PC-9 (cell line): Measurements from ENCODE around the gene CCDC121. TPM values are rescaled to one million over a fixed set of nuclear protein-coding genes. Genes with fewer than 3 reads are reported as not detected.

Experiments used
- BruUV-seq: library from RNA; stranded (reverse); fragments of 400-500 nt; replicated peaks from 2 replicates; lab custom pipeline; 2021; lab: Mats Ljungman, UMichigan
- CTCF ChIA-PET: fragments of 300-600 bp; sonication (Branson Sonifier 250); formaldehyde crosslinking; loops from one replicate; lab custom pipeline; 2022; ENCODE audit warnings: antibody characterized with exemption; lab: Charles Lee
- POLR2A ChIA-PET: fragments of 300-600 bp; sonication (Branson Sonifier 250); formaldehyde crosslinking; loops from one replicate; lab custom pipeline; 2022; ENCODE audit warnings: antibody characterized with exemption; ENCODE audit not compliant: unreplicated experiment; lab: Charles Lee
- DNase-seq, 2 experiments: peaks; one replicate each; pipeline versions ENCODE4 v3.0.0 to v3.0.0-alpha.2; 2015 to 2022; ENCODE audit warnings: mixed read lengths in 1 of 2
- H2AFZ ChIP-seq: fragments of 200-600 bp; sonication (generic); 2 replicates; pipeline ENCODE4 v1.8.1; 2017; ENCODE audit warnings: antibody characterized with exemption
- H3F3A ChIP-seq: fragments of 200-600 bp; sonication (generic); 2 replicates; pipeline ENCODE4 v1.8.1; 2017; ENCODE audit warnings: antibody characterized with exemption, mild to moderate bottlenecking, low read depth; ENCODE audit not compliant: insufficient read depth
- H3K27ac ChIP-seq: fragments of 200-600 bp; sonication (generic); 2 replicates; pipeline ENCODE4 v1.6.1; 2016; ENCODE audit warnings: mixed run types
- H3K27me3 ChIP-seq: fragments of 200-600 bp; sonication (generic); 2 replicates; pipeline ENCODE4 v1.6.1; 2016; ENCODE audit warnings: low read depth, mixed run types; ENCODE audit not compliant: insufficient read depth
- H3K36me3 ChIP-seq: fragments of 200-600 bp; sonication (generic); 2 replicates; pipeline ENCODE4 v1.6.1; 2016; ENCODE audit warnings: low read depth, mixed run types
- H3K4me1 ChIP-seq: fragments of 200-600 bp; sonication (generic); replicated peaks from 2 replicates; pipeline ENCODE4 v1.6.1; 2016; ENCODE audit warnings: mixed run types; ENCODE audit not compliant: insufficient read depth
- H3K4me2 ChIP-seq: fragments of 200-600 bp; sonication (generic); 2 replicates; pipeline ENCODE4 v1.6.1; 2017; ENCODE audit warnings: mixed run types
- H3K4me3 ChIP-seq: fragments of 200-600 bp; sonication (generic); 2 replicates; pipeline ENCODE4 v1.6.1; 2016; ENCODE audit warnings: mixed run types
- H3K79me2 ChIP-seq: fragments of 200-600 bp; sonication (generic); 2 replicates; pipeline ENCODE4 v1.6.1; 2017; ENCODE audit warnings: low read depth, mixed run types
- H3K9me2 ChIP-seq: fragments of 200-600 bp; sonication (generic); 2 replicates; pipeline ENCODE4 v1.8.1; 2017; ENCODE audit warnings: mild to moderate bottlenecking; ENCODE audit not compliant: insufficient read depth
- H3K9me3 ChIP-seq: fragments of 200-600 bp; sonication (generic); 2 replicates; pipeline ENCODE4 v1.8.1; 2016; ENCODE audit warnings: low read depth; ENCODE audit not compliant: insufficient read depth
- H4K20me1 ChIP-seq: fragments of 200-600 bp; sonication (generic); 2 replicates; pipeline ENCODE4 v1.8.1; 2017; ENCODE audit not compliant: insufficient read depth
- CTCF ChIP-seq: fragments of 200-600 bp; sonication (generic); conservative IDR thresholded peaks from 2 replicates; pipeline ENCODE4 v1.6.1; 2017; ENCODE audit warnings: mixed run types, antibody characterized with exemption, mild to moderate bottlenecking, moderate library complexity
- EZH2 ChIP-seq: fragments of 200-600 bp; sonication (generic); IDR thresholded peaks from 2 replicates; pipeline ENCODE4 v1.8.0; 2017; ENCODE audit warnings: antibody characterized with exemption, low read depth
- intact Hi-C: fragments of 100-400 bp; cut with micrococcal nuclease; formaldehyde crosslinking; loops from one replicate; pipeline ENCODE4 v1.10.0; 2022; ENCODE audit not compliant: unreplicated experiment
- total RNA-seq: library from RNA; stranded (reverse); gene quantifications from 2 replicates; pipeline ENCODE4 v1.2.3, GENCODE V29; 2021

CCDC121 gene
- total RNA-seq, 1 experiment from 2014 or later = 2.9 TPM

DNA sequence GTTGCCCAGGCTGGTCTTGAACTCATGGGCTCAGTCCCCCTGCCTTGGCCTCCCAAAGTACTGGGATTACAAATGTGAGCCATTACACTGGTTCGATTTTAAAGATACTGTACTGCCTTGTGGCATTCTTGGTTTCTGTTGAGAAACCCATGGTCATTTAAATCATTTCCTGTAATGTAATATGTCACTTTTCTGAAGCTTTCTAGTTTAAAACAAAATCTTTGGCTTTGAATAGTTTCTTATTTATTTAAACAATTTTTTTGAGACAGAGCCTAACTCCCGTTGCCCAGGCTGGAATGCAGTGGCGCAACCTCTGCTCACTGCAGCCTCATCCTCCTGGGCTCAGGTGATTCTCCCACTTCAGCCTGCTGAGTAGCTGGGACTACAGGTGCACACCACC lies 37.1 kb downstream of the CCDC121 start:
- no peak overlapping the region for H2AFZ ChIP-seq
- peaks cover 28% of the 10 kb centered on the region; the same call in 1 of the 2 replicates for H3K9me3 ChIP-seq
- peaks cover 6% of the 10 kb centered on the region; the same call in 1 of the 2 replicates for H4K20me1 ChIP-seq
- POLR2A ChIA-PET = no interaction called here
- H3F3A ChIP-seq = peaks cover 5% of the 10 kb centered on the region; the same call in 1 of the 2 replicates
- DNase-seq = no peak
- H3K79me2 ChIP-seq = peaks cover 95% of the 10 kb centered on the region
- BruUV-seq = no TSS peak
- peaks cover 15% of the 10 kb centered on the region; the same call in 1 of the 2 replicates for H3K36me3 ChIP-seq
- H3K27me3 ChIP-seq = no peaks in the 10 kb centered on the region
- H3K4me3 ChIP-seq = no peak overlapping the region
- intact Hi-C loops = no loop called here
- no peaks in the 10 kb centered on the region for H3K9me2 ChIP-seq
- CTCF ChIA-PET = no interaction called here
- no peak overlapping the region for H3K27ac ChIP-seq
- TF ChIP-seq EZH2 (no peak), CTCF (no peak)
- H3K4me2 ChIP-seq = no peak overlapping the region
- H3K4me1 ChIP-seq = no peaks in the 10 kb centered on the region

DNA sequence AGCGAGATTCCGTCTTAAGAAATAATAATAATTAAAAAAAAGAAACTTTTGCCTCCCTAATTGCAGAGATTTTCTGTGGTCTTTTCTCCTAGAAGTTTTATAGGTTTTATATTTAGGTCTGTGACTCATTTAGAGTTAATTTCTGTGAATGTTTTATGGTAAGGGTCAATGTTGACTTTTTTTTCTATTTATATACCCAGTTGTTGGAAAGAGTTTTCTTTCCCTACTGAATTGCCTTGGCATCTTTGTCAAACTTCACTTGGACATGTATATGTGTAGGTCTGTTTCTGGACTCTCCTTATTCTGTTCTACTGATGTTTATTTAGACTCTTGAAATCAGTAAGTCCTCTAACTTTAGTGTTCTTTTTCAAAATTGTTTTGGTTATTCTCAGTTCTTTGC lies 40.5 kb downstream of the CCDC121 start:
- Histone ChIP-seq H3F3A (peaks cover 2% of the 10 kb centered on the region), H3K79me2 (peaks cover 98% of the 10 kb centered on the region), H3K4me3 (no peak overlapping the region), H3K9me2 (no peaks in the 10 kb centered on the region), H3K36me3 (0 out of 2 replicates have a peak, but pooled peaks cover 15% of the 10 kb centered on the region), H2AFZ (no peak overlapping the region), H3K4me2 (no peak overlapping the region), H3K4me1 (peaks cover 20% of the 10 kb centered on the region), H3K9me3 (peaks cover 21% of the 10 kb centered on the region; the same call in 1 of the 2 replicates), H4K20me1 (peaks cover 15% of the 10 kb centered on the region; the same call in 1 of the 2 replicates), H3K27ac (no peak overlapping the region), H3K27me3 (no peaks in the 10 kb centered on the region)
- TF ChIP-seq EZH2 (no peak), CTCF (no peak)
- ChIA-PET POLR2A (no interaction called here), CTCF (no interaction called here)
- BruUV-seq = no TSS peak
- no peak for DNase-seq
- intact Hi-C loops = no loop called here

DNA sequence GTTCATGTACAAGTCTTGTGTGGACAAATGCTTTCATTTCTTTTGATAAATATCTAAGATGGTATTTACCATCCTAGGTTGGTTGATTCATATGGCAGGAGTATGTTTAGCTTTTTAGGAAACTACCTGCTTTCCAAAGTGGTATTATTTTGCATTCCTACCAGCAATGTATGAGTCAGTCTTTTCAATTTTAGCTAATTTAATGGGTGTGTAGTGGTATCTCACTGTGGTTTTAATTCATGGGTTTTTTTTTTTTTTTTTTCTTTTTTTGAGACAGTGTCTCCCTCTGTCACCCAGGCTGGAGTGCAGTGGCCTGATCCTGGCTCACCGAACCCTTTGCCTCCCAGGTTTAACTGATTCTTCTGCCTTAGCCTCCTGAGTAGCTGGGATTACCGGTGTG lies 41.8 kb downstream of the CCDC121 start:
- POLR2A ChIA-PET = no interaction called here
- Histone ChIP-seq H3K4me2 (no peak overlapping the region), H3K27ac (no peak overlapping the region), H3K36me3 (0 out of 2 replicates have a peak, but pooled peaks cover 15% of the 10 kb centered on the region), H3K4me1 (peaks cover 20% of the 10 kb centered on the region), H3K9me2 (no peaks in the 10 kb centered on the region), H3K4me3 (no peak overlapping the region), H3K79me2 (peaks cover 88% of the 10 kb centered on the region), H3K27me3 (no peaks in the 10 kb centered on the region), H3K9me3 (peaks cover 21% of the 10 kb centered on the region; the same call in 1 of the 2 replicates), H2AFZ (no peak overlapping the region), H4K20me1 (peaks cover 15% of the 10 kb centered on the region; the same call in 1 of the 2 replicates), H3F3A (peaks cover 13% of the 10 kb centered on the region)
- TF ChIP-seq CTCF = no peak
- no peak for TF ChIP-seq EZH2
- DNase-seq = no peak
- CTCF ChIA-PET = no interaction called here
- BruUV-seq = no TSS peak
- intact Hi-C loops = no loop called here
